22Rv1 (cell line): Measurements from ENCODE around the gene ACMSD.

ENCODE experiments used
- CTCF ChIP-seq: fragments of 450-650 bp; IDR thresholded peaks from 2 replicates; pipeline ENCODE4 v1.5.1; 2017; ENCODE audit warnings: mild to moderate bottlenecking
- ZFX ChIP-seq: fragments of 450-650 bp; IDR thresholded peaks from 2 replicates; pipeline ENCODE4 v1.6.1; 2017; ENCODE audit warnings: antibody characterized with exemption, borderline replicate concordance

DNA sequence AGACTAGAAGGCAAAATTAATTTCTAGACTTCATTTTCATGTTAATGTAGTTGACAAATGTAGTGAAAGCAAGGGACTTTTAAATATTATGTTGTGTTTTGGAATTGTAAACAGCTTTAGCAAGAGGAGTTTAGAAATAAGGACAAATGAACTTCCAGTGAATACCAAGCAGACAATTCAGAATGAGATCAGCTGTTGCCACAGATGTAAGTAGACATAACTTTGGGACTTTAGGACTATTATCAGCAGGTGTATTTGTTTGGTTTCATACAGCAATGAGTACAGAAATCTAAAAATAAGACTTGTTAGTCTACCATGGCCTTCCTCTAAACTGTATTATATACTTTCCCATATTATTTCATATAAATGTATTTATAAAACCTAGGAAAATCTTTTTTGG lies 46.0 kb downstream of the ACMSD start:
- TF ChIP-seq CTCF, result no peak
- no peak for TF ChIP-seq ZFX
